KOPT-K1 (cell line): ENCODE measurements around the gene BRSK1.

Source experiments
- H3K27ac ChIP-seq: fragments of 200-600 bp; sonication (generic); 2 replicates; pipeline ENCODE4 v1.5.1; 2016; ENCODE audit warnings: antibody characterized with exemption, mild to moderate bottlenecking, low read depth, low read length; ENCODE audit not compliant: poor library complexity, severe bottlenecking
- H3K36me3 ChIP-seq: fragments of 200-600 bp; sonication (generic); 2 replicates; pipeline ENCODE4 v1.5.1; 2017; ENCODE audit warnings: antibody characterized with exemption, mild to moderate bottlenecking, low read length, moderate library complexity; ENCODE audit not compliant: insufficient read depth
- H3K9me3 ChIP-seq: fragments of 200-600 bp; sonication (generic); 2 replicates; pipeline ENCODE4 v1.5.1; 2017; ENCODE audit warnings: antibody characterized with exemption, low read length, mild to moderate bottlenecking; ENCODE audit not compliant: insufficient read depth, poor library complexity, severe bottlenecking

BRSK1 gene

GRCh38 chr19:55352549-55353145 is 68.8 kb downstream of the BRSK1 start:
- H3K9me3 ChIP-seq, result no peaks in the 10 kb centered on the region
- H3K36me3 ChIP-seq, result peaks cover 2% of the 10 kb centered on the region; the same call in 1 of the 2 replicates
- no peak overlapping the region for H3K27ac ChIP-seq

DNA sequence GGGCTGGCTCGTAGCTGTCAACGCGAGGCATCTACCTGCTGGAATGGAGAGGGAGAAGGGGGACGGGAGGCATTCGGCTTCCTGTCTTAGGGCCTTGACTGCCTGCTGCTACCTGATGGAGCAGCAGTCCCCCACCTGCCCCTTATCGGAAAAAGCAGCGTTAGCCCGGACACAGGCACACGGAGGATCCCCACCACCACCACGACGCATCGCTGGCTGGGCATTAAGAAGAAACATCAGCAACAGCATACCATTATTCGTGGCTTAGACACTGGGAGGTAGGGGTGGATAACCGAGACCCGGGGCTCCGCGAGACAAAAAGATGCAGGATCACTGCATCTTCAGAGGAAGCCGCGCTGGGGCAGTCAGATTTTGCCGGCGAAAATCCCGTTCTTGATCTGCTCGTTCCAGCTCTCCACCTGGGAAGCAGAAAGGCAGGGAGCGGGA is 69.6 kb downstream of the BRSK1 start:
- H3K9me3 ChIP-seq, result no peaks in the 10 kb centered on the region
- no peaks in the 10 kb centered on the region; the same call in 1 of the 2 replicates for H3K36me3 ChIP-seq
- no peak overlapping the region for H3K27ac ChIP-seq

DNA sequence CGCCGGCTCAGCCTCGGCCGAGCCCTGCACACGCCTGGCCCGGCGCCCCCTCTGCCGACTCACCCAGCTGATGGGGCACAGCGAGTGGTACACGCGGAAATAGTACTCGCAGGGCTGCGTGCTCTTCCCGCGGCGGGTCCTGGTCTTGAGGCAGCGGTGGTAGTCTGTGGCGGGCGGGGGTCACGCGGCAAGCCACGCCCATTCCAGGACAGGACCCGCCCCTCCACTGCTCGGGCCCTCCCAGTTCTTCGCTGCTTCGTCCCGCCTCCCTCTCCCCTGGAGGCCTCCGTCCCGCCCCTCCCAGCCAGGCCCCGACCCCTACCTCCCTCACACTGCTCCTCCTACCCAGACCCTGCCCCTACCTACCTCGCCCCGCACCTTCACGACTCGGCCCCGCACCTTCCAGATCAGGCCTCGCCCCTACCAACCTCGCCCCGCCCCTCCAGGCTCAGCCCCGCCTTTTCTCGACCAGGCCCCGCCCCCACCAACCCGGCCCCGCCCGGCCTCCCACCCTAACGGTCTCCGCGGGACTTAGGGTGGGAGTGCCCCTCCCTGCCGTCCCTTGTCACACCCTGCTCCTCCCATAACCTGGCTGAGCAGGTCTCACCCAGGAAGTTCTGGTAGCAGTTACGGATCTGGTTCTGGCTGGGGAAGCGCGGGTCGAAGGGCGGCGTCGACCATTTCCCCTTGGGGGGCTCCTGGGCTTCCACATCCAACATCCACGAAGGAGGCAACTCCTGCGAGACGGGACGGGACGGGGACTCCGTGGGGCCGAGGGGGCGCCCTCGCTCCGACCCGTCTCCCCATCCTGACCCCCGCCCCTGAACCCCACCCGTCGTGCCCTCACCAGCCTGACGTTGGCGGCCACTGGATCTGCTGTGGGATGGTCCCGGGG is 70.3 kb downstream of the BRSK1 start:
- Histone ChIP-seq H3K9me3 (no peaks in the 10 kb centered on the region), H3K27ac (no peak overlapping the region), H3K36me3 (no peaks in the 10 kb centered on the region; the same call in 1 of the 2 replicates)

- H3K9me3 ChIP-seq, result no peaks in the 10 kb centered on the region
- H3K27ac ChIP-seq, result no peak within 1 kb of the TSS
- H3K36me3 ChIP-seq, result no peaks in the 10 kb centered on the region
Measured at GRCh38 chr19:55354698-55355212, 71.0 kb downstream of the BRSK1 start, which contains the start of gene COX6B2. Gene COX6B2 (minus strand): TSS chr19:55354719. CDS start chr19:55354521, 198 bp downstream.

DNA sequence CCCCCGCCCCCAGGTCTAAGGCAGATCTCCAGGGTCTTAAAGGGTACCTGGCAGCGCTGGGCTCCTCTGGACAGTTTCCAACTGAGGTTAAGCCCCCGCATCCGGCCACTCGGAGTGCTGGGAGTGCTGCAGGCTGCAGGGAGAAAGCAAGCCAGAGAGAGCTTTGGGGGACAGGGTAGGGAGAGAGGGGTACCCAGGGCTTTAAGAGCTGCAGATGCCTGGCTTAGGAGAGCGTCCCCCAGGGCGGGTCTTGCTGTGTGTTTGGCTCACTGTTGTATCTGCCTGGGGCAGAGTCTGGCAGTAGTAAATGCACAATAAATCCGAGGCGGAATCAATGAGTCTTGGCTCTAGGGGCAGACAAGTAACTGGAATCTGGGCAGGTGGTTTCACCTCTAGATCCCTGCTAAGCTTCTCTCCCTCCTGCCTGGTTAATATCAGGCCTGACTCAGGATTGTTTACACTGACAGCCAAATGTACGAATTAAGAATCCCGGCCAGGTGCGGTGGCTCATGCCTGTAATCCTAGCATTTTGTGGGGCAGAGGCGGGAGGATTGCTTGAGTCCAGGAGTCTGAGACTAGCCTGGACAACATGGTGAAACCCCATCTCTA is 71.5 kb downstream of the BRSK1 start:
- no peaks in the 10 kb centered on the region for H3K36me3 ChIP-seq
- no peak overlapping the region for H3K27ac ChIP-seq
- no peaks in the 10 kb centered on the region for H3K9me3 ChIP-seq

GRCh38 chr19:55358493-55358892 is 74.7 kb downstream of the BRSK1 start:
- Histone ChIP-seq H3K36me3 (no peaks in the 10 kb centered on the region), H3K27ac (no peak overlapping the region), H3K9me3 (no peaks in the 10 kb centered on the region)

DNA sequence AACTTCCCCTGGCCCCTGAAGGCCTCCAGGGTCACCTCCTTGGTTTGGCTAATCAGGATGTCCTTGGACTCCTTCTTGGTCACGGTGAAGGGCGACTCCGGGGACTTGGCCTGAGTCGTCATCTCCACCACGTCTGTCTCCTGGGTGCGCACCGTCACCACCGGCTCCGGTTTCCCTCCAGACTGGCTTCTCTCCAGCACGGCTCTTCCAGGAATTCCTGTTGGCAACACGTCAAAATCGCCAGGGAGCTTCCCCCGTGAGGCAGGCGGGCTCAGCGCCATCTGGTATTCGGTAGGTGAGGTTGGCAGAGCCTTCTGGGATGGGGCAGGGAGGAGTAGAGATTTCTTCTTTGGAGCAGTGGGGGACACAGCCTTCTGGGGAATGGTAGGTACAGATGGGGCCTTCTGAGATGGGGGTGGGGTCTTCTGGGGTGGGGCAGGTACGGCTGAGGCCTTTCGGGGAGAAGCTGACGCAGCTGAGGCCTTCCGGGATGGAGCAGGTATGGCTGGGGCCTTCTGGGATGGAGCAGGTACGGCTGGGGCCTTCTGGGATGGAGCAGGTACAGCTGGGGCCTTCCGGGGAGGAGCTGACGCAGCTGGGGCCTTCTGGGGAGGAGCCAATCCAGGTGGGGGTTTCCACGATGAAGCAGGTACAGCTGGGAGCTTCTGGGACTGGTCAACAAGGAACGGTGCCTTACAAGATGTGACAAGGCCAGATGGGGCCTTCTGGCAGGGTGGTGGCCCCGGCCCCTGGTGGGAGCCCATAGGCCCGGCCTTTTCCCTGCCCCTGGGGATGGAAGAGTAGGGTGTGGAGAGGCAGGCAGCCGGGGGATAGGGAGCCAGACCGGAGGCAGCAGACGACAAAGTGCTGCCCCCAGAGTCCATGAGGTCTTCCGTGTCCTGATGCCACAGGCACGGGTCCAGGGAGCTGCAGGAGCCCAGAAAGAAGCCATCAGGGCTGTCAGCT is 75.4 kb downstream of the BRSK1 start:
- Histone ChIP-seq H3K9me3 (no peaks in the 10 kb centered on the region), H3K36me3 (no peaks in the 10 kb centered on the region), H3K27ac (no peak overlapping the region)

DNA sequence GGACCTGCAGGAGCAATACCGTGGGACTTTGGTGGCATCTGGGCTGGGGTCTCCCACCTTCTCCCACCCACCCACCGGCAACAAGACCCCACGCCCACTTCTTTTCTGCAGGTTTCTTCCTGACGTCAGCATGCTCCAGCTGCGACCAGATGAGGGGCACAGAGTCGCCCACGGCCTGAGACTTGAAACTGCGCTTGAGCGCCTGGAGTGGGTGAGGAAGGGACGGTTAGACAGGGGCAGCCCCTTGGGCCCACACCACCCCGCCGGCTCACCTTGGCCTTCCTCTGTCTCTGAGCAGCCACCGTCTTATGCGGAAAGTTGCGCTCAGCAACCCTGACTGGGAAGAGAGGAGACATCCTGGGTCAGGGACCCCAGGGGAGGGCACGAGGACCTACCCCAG is 77.1 kb downstream of the BRSK1 start:
- Histone ChIP-seq H3K27ac (no peak overlapping the region), H3K36me3 (no peaks in the 10 kb centered on the region), H3K9me3 (no peaks in the 10 kb centered on the region)
